Measurements from ENCODE around the gene ASIC5.

DNA sequence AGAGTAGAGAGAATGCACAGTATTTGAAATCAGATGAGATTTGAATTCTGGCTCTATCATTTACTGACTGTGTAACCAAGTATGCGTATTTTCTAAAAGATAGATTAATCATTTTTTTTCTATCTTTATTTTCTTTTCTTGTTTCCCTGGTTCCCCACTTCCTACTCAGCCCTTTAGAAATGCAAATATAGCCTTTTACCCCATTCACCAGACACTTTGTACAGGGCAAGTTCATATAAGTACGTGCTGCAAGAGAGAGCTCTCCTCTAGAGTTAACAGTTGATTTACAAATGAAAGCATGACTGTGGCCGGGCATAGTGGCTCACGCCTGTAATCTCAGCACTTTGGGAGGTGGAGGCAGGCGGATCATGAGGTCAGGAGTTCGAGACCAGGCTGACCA is 19.6 kb upstream of the ASIC5 start:
- no peak for TF ChIP-seq EZH2phosphoT487 (conservative IDR thresholded peaks at IDR 0.05; ENCODE audit: low read length)
- no peak for TF ChIP-seq CTCF (IDR thresholded peaks at IDR 0.05; ENCODE audit: insufficient read depth, low read length, poor library complexity, severe bottlenecking)

Measured in SU-DHL-6 (cell line).